K562 (cell line): ENCODE data around the gene SH3BP5L. TPM values are rescaled to one million over a fixed set of nuclear protein-coding genes. Genes with fewer than 3 reads are reported as not detected.

Source experiments
- ATAC-seq: fragments of 200-7000 bp; cut with Tn5 transposase; 3 replicates; pipeline ENCODE4 v1.9.1; 2020; ENCODE audit warnings: moderate library complexity
- BruUV-seq: library from RNA; stranded (reverse); fragments of 400-500 nt; replicated peaks from 2 replicates; lab custom pipeline; 2021; lab: Mats Ljungman, UMichigan
- CTCF ChIA-PET: fragments of 300-600 bp; formaldehyde crosslinking; extraction: SDS; loops from one replicate; lab custom pipeline; 2021; ENCODE audit warnings: low intra/inter-chr PET ratio; lab: Yijun Ruan, JAX
- POLR2A ChIA-PET: fragments of 300-600, 350-650 bp; sonication (Branson Sonifier 250); formaldehyde crosslinking; extraction: SDS; loops from one replicate; lab custom pipeline; 2021; ENCODE audit warnings: antibody characterized with exemption, inconsistent platforms; lab: Yijun Ruan, JAX
- DNase-seq, 4 experiments: peaks; one replicate each; pipeline versions ENCODE4 v3.0.0 to v3.0.0-alpha.2; 2011 to 2018; ENCODE audit warnings: low spot score in 3 of 4, mixed read lengths in 3 of 4; ENCODE audit errors: extremely low read depth in 1 of 4
- FAIRE-seq: peaks from 2 replicates; lab custom pipeline; 2011; peaks lifted over from hg19 to GRCh38; lab: Jason Lieb, UNC
- H2AFZ ChIP-seq: 2 replicates; pipeline ENCODE4 v1.6.0; 2011; ENCODE audit warnings: low read depth, low read length, control low read depth, inconsistent platforms
- H3K27ac ChIP-seq: fragments of 200-600 bp; 3 replicates; pipeline ENCODE4 v1.8.0; 2011; ENCODE audit warnings: low read depth, mild to moderate bottlenecking, control low read depth, inconsistent platforms, low read length, moderate library complexity, mixed read lengths; ENCODE audit errors: extremely low read depth
- H3K27me3 ChIP-seq, 2 experiments: fragments of 300-600 bp in 1 of 2; 2 replicates in 1 of 2; 3 replicates in 1 of 2; pipeline versions ENCODE4 v1.6.0 to v1.8.0; 2011; ENCODE audit warnings: inconsistent platforms in 2 of 2, low read length in 2 of 2, mild to moderate bottlenecking in 1 of 2, mixed read lengths in 1 of 2, moderate library complexity in 1 of 2; ENCODE audit not compliant: control insufficient read depth in 2 of 2, insufficient read depth in 2 of 2
- H3K36me3 ChIP-seq: fragments of 300-600 bp; 3 replicates; pipeline ENCODE4 v1.8.0; 2011; ENCODE audit warnings: mild to moderate bottlenecking, low read length, inconsistent platforms; ENCODE audit not compliant: control insufficient read depth, insufficient read depth
- H3K4me1 ChIP-seq, 2 experiments: fragments of 200-600 bp in 1 of 2; replicated peaks in 1 of 2; 2 replicates in 1 of 2; 3 replicates in 1 of 2; pipeline versions ENCODE4 v1.5.1 to v1.8.0; 2011; ENCODE audit warnings: inconsistent platforms in 2 of 2, low read length in 2 of 2, mild to moderate bottlenecking in 1 of 2, mixed read lengths in 1 of 2, moderate library complexity in 1 of 2; ENCODE audit not compliant: control insufficient read depth in 2 of 2, insufficient read depth in 2 of 2
- H3K4me2 ChIP-seq: 2 replicates; pipeline ENCODE4 v1.6.1; 2011; ENCODE audit warnings: low read length, control low read depth, inconsistent platforms, mixed read lengths; ENCODE audit not compliant: insufficient read depth
- H3K4me3 ChIP-seq: fragments of 200-600 bp; sonication (generic), shearing (Covaris generic); 2 replicates; pipeline ENCODE4 v1.5.1; 2016; ENCODE audit warnings: control low read depth, inconsistent platforms
- H3K79me2 ChIP-seq: fragments of 200-600 bp; 3 replicates; pipeline ENCODE4 v1.8.0; 2011; ENCODE audit warnings: low read length, inconsistent platforms; ENCODE audit not compliant: control insufficient read depth, insufficient read depth
- H3K9ac ChIP-seq, 2 experiments: 2 replicates each; pipeline versions ENCODE4 v1.6.0 to v1.6.1; 2011; ENCODE audit warnings: low read depth in 2 of 2, low read length in 2 of 2, control low read depth in 1 of 2, inconsistent platforms in 1 of 2, mild to moderate bottlenecking in 1 of 2, mixed read lengths in 1 of 2; ENCODE audit not compliant: insufficient read depth in 1 of 2
- H3K9me1 ChIP-seq: one replicate; pipeline ENCODE4 v1.6.0; 2011; ENCODE audit warnings: inconsistent platforms, mild to moderate bottlenecking, low read length, moderate library complexity; ENCODE audit not compliant: control insufficient read depth, insufficient read depth
- H3K9me3 ChIP-seq: replicated peaks from 2 replicates; pipeline ENCODE4 v1.5.1; 2011; ENCODE audit warnings: low read depth, low read length, inconsistent platforms; ENCODE audit not compliant: control insufficient read depth, insufficient read depth
- H4K20me1 ChIP-seq: replicated peaks from 2 replicates; pipeline ENCODE4 v1.6.1; 2011; ENCODE audit warnings: low read length, inconsistent platforms, mixed read lengths; ENCODE audit not compliant: control insufficient read depth, insufficient read depth
- CUX1 ChIP-seq: fragments of 200-800 bp; sonication (Bioruptor generic); IDR thresholded peaks from 2 replicates; pipeline ENCODE4 v1.6.1; 2016; ENCODE audit warnings: missing genetic modification characterization, missing compliant biosample characterization
- WGBS: fragments of 100-300 bp; shearing (Covaris generic); methylation state at CpG from one replicate; pipeline ENCODE4 v1.1.6; 2016; ENCODE audit warnings: low coverage, mixed read lengths; ENCODE audit not compliant: insufficient coverage; ENCODE audit errors: missing lambda C conversion rate; 5-methylcytosine and 5-hydroxymethylcytosine counted together
- in situ Hi-C: fragments of 300-500 bp; cut with MboI; formaldehyde crosslinking; loops from 4 replicates; pipeline ENCODE4 v1.15.0; 2018; ENCODE audit warnings: inconsistent platforms, mixed read lengths
- intact Hi-C: fragments of 100-400 bp; cut with micrococcal nuclease; formaldehyde crosslinking; loops from 2 replicates; pipeline ENCODE4 v1.14.2; 2022
- polyA plus RNA-seq, 8 experiments: library from polyadenylated mRNA; depleted of rRNA in 4 of 8; stranded (reverse) in 5 of 8; unstranded in 3 of 8; fragments of >200 nt; fragmentation: Nextera tagmentation in 2 of 8; fragmentation: Illumina TruSeq in 1 of 8; extraction: Ambion mirVana in 2 of 8; extraction: Trizol in 1 of 8; gene quantifications; 2 replicates each; pipeline versions ENCODE4 v1.2.1 to v1.2.3, GENCODE V29; 2011 to 2014; ENCODE audit warnings: inconsistent platforms in 1 of 8, missing spikeins in 1 of 8
- total RNA-seq, 7 experiments: library from RNA; depleted of rRNA in 6 of 7; stranded (reverse); fragments of >200 nt in 6 of 7; fragmentation: Illumina TruSeq in 2 of 7; extraction: Trizol in 2 of 7; gene quantifications; 2 replicates each; pipeline versions ENCODE4 v1.2.1 to v1.2.3, GENCODE V29; 2011 to 2021; ENCODE audit warnings: low replicate concordance in 1 of 7

SH3BP5L gene
- total and polyA plus RNA-seq, 9 of the 15 experiments (the other 6 are each of a cell fraction or from before 2014, with no cell fraction given), result 1.9 to 26.5 (median 15.8) TPM

- FAIRE-seq, result no peak
- Histone ChIP-seq H4K20me1 (no peaks in the 10 kb centered on the region; the same call in 1 of the 2 replicates), H3K9me1 (no peaks in the 10 kb centered on the region), H3K79me2 (peaks cover 48% of the 10 kb centered on the region), H3K27me3 (no peaks in the 10 kb centered on the region), H3K9ac (peak overlapping the region in 1 of 2 experiments; percentile 99; a peak in 1 of 4 replicates), H3K4me1 (peaks cover 20 to 44% of the 10 kb centered on the region in 2 experiments)
- no peak for ATAC-seq
- WGBS, result 85% methylated on average over 1 of the region's 1 CpG
- POLR2A ChIA-PET, result interaction anchor here (0.8 to 6.8 kb wide), 2 partner anchors 13 to 15 kb away, joined by 3 to 78 read pairs; partner anchors contain the start of gene ZNF672
- in situ Hi-C loops, result no loop called here
- no peak for DNase-seq
- no peak for TF ChIP-seq CUX1
- TF ChIP-seq, all 486 proteins: peak for 0
- intact Hi-C loops, result no loop called here
- no peak overlapping the region for H3K27ac ChIP-seq
- no TSS peak for BruUV-seq
- no peaks in the 10 kb centered on the region for H3K9me3 ChIP-seq
- no peak overlapping the region for H2AFZ ChIP-seq
- no peak overlapping the region for H3K4me3 ChIP-seq
- H3K4me2 ChIP-seq, result peak overlapping the region; percentile 100
- H3K36me3 ChIP-seq, result peaks cover 50% of the 10 kb centered on the region; the same call in 2 of the 3 replicates
- CTCF ChIA-PET, result no interaction called here
These were observed 1.4 kb downstream of the SH3BP5L start for GRCh38 chr1:248824301-248824700.
